Thoracic aorta (tissue), 2 donors: ENCODE measurements around the gene OR10AD1. TPM values are rescaled to one million over a fixed set of nuclear protein-coding genes. Genes with fewer than 3 reads are reported as not detected.

Experiments
- ATAC-seq: fragments of 150-250 bp; one replicate; pipeline ENCODE4 v1.8.0; 2017; ENCODE audit warnings: low read depth; ENCODE audit not compliant: insufficient number of reproducible peaks, low FRiP score
- DNase-seq: peaks from one replicate; pipeline ENCODE4 v3.0.0-alpha.2; 2020; ENCODE audit warnings: low spot score
- H3K27ac ChIP-seq, 2 donors: fragments of 200-600 bp; sonication (generic); 1 replicate in 1 of 2; 2 replicates in 1 of 2; pipeline ENCODE4 v1.5.1; 2016; ENCODE audit warnings: mild to moderate bottlenecking in 2 of 2, moderate library complexity in 2 of 2
- H3K27me3 ChIP-seq: fragments of 200-600 bp; sonication (generic); replicated peaks from 2 replicates; pipeline ENCODE4 v1.6.0; 2016; ENCODE audit warnings: mild to moderate bottlenecking; ENCODE audit not compliant: insufficient read depth
- H3K36me3 ChIP-seq: fragments of 200-600 bp; sonication (generic); one replicate; pipeline ENCODE4 v1.5.1; 2016
- H3K4me1 ChIP-seq, 2 donors: fragments of 200-600 bp; sonication (generic); 1 replicate in 1 of 2; 2 replicates in 1 of 2; pipeline versions ENCODE4 v1.5.1 to v1.6.0; 2016; ENCODE audit warnings: low read depth in 2 of 2, mild to moderate bottlenecking in 1 of 2; ENCODE audit not compliant: control insufficient read depth in 1 of 2
- H3K4me3 ChIP-seq: fragments of 200-600 bp; sonication (generic); 2 replicates; pipeline ENCODE4 v1.5.1; 2016; ENCODE audit warnings: mild to moderate bottlenecking
- H3K9me3 ChIP-seq: fragments of 200-600 bp; sonication (generic); 2 replicates; pipeline ENCODE4 v1.5.1; 2016
- total RNA-seq, 2 donors: library from RNA; depleted of rRNA; stranded (reverse); fragments of >200 nt; gene quantifications; one replicate each; pipeline versions ENCODE4 v1.1.0 to v1.2.3, GENCODE V29; 2016
- TF ChIP-seq, protein P1 (sequence below): fragments of 200-600 bp; sonication (generic); IDR thresholded peaks from one replicate; pipeline ENCODE4 v1.5.1; 2019; ENCODE audit warnings: antibody characterized with exemption

The OR10AD1 gene
- total RNA-seq, 2 donors from 2014 or later = not detected

DNA sequence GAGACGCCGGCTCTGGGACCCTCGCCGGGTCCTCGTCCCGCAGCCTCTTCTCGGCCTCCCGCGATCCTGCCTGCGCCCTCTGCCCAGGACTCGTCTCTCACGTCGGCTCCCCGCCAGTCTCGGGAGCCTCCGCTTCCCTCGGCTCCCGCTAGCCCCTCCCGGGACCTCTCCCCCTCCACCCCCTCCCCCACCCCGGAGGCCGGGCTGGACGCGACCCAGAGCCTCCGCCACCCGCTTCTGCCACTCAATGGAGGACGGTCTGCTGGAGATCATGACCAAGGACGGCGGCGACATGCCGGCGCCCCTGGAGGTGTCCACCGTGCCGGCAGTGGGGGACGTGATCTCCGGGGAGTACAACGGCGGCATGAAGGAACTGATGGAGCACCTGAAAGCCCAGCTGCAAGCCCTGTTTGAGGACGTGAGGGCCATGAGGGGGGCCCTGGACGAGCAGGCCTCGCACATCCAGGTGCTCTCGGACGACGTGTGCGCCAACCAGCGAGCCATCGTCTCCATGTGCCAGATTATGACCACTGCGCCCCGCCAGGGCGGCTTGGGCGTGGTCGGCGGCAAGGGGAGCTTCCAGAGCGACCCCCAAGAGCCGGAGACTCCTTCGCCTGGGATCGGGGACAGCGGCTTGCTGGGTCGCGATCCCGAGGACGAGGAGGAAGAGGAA lies 19.1 kb downstream of the OR10AD1 start:
- H3K27me3 ChIP-seq = no peaks in the 10 kb centered on the region
- H3K4me3 ChIP-seq = peak overlapping the region; percentile 96
- TF ChIP-seq, protein P1, sequence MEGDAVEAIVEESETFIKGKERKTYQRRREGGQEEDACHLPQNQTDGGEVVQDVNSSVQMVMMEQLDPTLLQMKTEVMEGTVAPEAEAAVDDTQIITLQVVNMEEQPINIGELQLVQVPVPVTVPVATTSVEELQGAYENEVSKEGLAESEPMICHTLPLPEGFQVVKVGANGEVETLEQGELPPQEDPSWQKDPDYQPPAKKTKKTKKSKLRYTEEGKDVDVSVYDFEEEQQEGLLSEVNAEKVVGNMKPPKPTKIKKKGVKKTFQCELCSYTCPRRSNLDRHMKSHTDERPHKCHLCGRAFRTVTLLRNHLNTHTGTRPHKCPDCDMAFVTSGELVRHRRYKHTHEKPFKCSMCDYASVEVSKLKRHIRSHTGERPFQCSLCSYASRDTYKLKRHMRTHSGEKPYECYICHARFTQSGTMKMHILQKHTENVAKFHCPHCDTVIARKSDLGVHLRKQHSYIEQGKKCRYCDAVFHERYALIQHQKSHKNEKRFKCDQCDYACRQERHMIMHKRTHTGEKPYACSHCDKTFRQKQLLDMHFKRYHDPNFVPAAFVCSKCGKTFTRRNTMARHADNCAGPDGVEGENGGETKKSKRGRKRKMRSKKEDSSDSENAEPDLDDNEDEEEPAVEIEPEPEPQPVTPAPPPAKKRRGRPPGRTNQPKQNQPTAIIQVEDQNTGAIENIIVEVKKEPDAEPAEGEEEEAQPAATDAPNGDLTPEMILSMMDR = no peak
- no peaks in the 10 kb centered on the region for H3K9me3 ChIP-seq
- DNase-seq (no peak), ATAC-seq (no peak)
- no peak overlapping the region for H3K27ac ChIP-seq
- no peaks in the 10 kb centered on the region for H3K36me3 ChIP-seq
- peaks cover 4 to 16% of the 10 kb centered on the region in 2 donors for H3K4me1 ChIP-seq

DNA sequence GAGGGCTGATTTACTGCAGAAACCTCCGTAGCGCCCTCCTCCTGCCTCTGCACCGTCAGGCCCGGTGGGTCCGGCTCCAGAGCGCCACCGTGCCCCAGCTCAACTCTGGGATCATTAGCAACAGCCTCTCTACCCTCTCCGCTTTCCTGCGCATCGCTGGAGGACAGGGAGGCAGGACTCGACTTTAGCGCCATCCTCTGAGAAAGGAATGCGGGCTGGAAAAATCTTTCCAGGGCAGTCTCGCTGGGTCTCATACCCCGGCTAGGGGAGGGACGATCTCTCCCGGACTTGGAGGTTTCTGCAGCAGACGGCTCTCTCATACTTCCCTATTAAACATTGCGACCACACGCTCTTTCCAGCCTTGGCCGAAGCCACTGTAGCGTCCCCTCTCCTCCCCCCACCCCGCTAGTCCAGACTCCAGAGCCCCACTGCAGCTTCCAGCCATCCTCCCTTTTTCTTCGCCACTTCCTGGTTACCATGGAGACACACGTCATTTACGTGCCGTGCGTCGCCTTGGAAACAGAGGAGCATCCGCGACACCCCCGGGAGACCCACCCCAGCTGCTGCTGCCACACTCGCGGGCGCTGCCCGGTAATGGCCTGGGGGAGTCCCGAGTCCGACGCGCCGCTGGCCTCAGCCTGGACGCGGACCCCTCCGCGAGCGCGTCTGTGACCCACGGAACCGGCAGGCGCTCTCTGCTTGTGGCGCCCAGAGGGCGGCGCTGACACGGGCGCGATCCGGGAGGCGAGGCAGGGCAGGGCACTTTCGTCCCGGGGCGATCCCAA lies 19.8 kb downstream of the OR10AD1 start, which contains the start of gene CCDC184:
Gene CCDC184, plus strand, starts transcription at position 554 of the 785 bp plus-strand sequence. CDS start 479 bp downstream, outside the sequence.
- ATAC-seq (peak; percentile 63), DNase-seq (peak; percentile 32)
- Histone ChIP-seq H3K4me1 (peaks cover 4 to 16% of the 10 kb centered on the region in 2 donors), H3K36me3 (no peaks in the 10 kb centered on the region), H3K9me3 (no peaks in the 10 kb centered on the region), H3K4me3 (peak within 1 kb of the TSS; percentile 96), H3K27ac (peak within 1 kb of the TSS; percentile 18 to 66), H3K27me3 (no peaks in the 10 kb centered on the region)
- TF ChIP-seq, protein P1 = peak; percentile 40

DNA sequence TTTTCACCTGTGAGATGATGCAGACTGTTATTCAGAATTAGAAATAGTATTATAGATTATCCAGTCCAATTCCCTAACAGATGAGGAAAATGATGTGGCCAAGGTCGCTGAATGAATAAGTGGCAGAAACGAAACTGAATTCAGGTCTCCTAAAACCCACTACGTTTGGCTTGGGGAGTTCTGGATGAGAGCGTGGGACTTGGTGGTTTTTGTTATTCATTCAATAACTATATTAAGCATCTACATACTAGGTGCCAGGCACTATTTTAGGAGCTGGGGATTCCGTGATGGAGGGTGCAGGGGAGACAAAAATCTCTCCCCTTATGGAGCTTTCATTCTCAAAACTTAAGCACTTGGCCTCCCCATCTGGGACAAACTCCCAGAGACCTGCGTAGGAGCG lies 20.5 kb downstream of the OR10AD1 start:
- H3K4me3 ChIP-seq = peak overlapping the region; percentile 96
- H3K4me1 ChIP-seq = peaks cover 4 to 16% of the 10 kb centered on the region in 2 donors
- ATAC-seq = no peak
- DNase-seq = no peak
- TF ChIP-seq, protein P1 = no peak
- H3K27ac ChIP-seq = peak overlapping the region; percentile 18 to 66
- no peaks in the 10 kb centered on the region for H3K36me3 ChIP-seq
- H3K9me3 ChIP-seq = no peaks in the 10 kb centered on the region
- H3K27me3 ChIP-seq = no peaks in the 10 kb centered on the region

DNA sequence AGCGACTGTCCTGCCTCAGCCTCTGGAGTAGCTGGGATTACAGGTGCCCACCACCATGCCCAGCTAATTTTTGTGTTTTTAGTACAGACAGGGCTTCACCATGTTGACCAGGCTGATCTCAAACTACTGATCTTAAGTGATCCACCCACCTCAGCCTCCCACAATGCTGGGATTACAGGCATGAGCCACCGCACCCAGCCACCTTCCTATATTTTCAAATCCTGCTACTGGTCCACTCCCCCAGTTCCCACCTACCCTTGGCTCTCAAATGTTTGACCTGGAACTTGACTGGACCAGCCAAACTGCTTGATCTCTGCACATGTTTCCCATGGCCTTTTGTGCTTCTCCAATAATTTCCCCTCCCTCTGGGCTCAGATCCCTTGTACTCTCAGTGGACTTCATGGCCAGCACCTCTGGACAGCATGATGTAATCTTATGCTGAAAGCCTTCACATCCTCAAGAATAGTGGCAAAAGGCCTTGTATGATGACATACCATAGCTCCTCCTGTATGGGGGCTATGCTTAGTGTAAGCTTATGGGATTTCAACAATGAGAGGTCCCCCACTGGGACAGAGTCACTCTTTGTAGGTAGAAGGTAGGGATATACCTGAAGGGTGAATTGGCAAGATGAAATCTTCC lies 22.1 kb downstream of the OR10AD1 start:
- ATAC-seq = no peak
- H3K27ac ChIP-seq = no peak overlapping the region
- H3K36me3 ChIP-seq = no peaks in the 10 kb centered on the region
- no peaks in the 10 kb centered on the region for H3K9me3 ChIP-seq
- H3K27me3 ChIP-seq = no peaks in the 10 kb centered on the region
- no peak for DNase-seq
- peaks cover 4 to 16% of the 10 kb centered on the region in 2 donors for H3K4me1 ChIP-seq
- TF ChIP-seq, protein P1 = no peak
- H3K4me3 ChIP-seq = no peak overlapping the region

DNA sequence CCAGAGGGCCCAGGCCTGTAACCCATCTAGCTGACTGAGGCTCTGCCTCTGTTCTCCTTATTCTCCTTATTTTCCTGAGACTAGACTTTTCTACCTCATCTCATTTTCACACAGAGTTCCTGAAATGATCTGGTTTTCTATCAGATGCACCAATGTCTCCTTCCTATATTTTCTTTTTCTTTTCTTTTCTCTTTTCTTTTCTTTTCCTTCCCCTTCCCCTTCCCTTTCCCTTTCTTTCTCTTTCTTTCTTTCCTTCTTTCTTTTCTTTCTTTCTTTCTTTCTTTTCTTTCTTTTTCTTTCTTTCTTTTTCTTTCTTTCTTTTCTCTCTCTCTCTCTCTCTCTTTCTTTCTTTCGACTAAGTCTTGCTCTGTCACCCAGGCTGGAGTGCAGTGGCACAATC lies 22.7 kb downstream of the OR10AD1 start:
- TF ChIP-seq, protein P1 = no peak
- no peaks in the 10 kb centered on the region for H3K36me3 ChIP-seq
- H3K9me3 ChIP-seq = no peaks in the 10 kb centered on the region
- no peak overlapping the region for H3K27ac ChIP-seq
- peaks cover 4 to 16% of the 10 kb centered on the region in 2 donors for H3K4me1 ChIP-seq
- H3K4me3 ChIP-seq = no peak overlapping the region
- no peak for DNase-seq
- no peaks in the 10 kb centered on the region for H3K27me3 ChIP-seq
- no peak for ATAC-seq
